IPS-20b (cell line): ENCODE results near the gene OCSTAMP.

ENCODE experiments used
- H3K27ac ChIP-seq: one replicate; pipeline ENCODE4 v1.5.1; 2013; ENCODE audit warnings: low read length
- H3K27me3 ChIP-seq: 2 replicates; pipeline ENCODE4 v1.6.1; 2013; ENCODE audit warnings: mild to moderate bottlenecking, low read length, inconsistent platforms; ENCODE audit not compliant: insufficient read depth
- H3K36me3 ChIP-seq: 2 replicates; pipeline ENCODE4 v1.6.1; 2013; ENCODE audit warnings: low read depth, mild to moderate bottlenecking, inconsistent platforms, low read length, moderate library complexity; ENCODE audit not compliant: insufficient read depth
- H3K4me1 ChIP-seq: 2 replicates; pipeline ENCODE4 v1.6.1; 2013; ENCODE audit warnings: mild to moderate bottlenecking, control low read depth, inconsistent platforms, low read length, moderate library complexity; ENCODE audit not compliant: insufficient read depth
- H3K4me3 ChIP-seq: 2 replicates; pipeline ENCODE4 v1.5.1; 2013; ENCODE audit warnings: mild to moderate bottlenecking, low read length, inconsistent platforms
- H3K9ac ChIP-seq: 2 replicates; pipeline ENCODE4 v1.6.1; 2013; ENCODE audit warnings: low read depth, mild to moderate bottlenecking, inconsistent platforms, low read length, moderate library complexity
- H3K9me3 ChIP-seq: 2 replicates; pipeline ENCODE4 v1.6.1; 2013; ENCODE audit warnings: mild to moderate bottlenecking, low read depth, low read length, inconsistent platforms; ENCODE audit not compliant: insufficient read depth

Gene OCSTAMP, protein sequence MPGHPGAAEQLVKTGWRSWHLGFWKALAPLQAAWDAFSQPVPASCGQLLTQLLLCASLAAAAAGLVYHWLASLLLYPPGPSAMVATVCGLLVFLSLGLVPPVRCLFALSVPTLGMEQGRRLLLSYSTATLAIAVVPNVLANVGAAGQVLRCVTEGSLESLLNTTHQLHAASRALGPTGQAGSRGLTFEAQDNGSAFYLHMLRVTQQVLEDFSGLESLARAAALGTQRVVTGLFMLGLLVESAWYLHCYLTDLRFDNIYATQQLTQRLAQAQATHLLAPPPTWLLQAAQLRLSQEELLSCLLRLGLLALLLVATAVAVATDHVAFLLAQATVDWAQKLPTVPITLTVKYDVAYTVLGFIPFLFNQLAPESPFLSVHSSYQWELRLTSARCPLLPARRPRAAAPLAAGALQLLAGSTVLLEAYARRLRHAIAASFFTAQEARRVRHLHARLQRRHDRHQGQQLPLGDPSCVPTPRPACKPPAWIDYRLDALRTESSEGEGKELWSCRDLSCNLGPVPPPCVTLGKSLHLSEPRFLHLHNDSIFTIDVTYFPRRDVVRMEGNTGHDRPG

DNA sequence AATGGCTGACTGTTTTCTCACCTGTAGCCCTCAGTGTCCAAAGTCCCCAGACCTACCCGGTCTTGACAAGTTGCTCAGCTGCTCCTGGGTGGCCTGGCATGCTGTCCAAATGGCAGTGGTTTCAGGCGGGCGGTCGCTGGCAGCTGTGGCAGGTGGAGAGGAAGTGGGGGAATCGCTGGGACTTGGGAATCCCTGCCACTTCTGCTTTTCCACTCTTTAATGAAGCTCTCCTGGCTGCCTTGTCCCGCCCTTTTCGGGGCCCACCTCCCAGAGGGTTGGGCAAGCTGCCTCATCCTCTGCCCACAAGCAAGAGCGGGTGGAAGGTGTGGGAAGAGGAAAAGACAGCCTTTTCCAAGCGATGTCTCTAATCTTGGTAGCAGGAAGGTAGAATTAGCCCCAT lies at the start of gene OCSTAMP:
OCSTAMP (minus strand) TSS at position 194 of the 400 bp plus-strand sequence; CDS start at position 100, 94 bp downstream.
- Histone ChIP-seq H3K9me3 (no peaks in the 10 kb centered on the region), H3K4me1 (peaks cover 24% of the 10 kb centered on the region; the same call in 1 of the 2 replicates), H3K27me3 (no peaks in the 10 kb centered on the region), H3K27ac (peak within 1 kb of the TSS; percentile 70), H3K36me3 (no peaks in the 10 kb centered on the region), H3K4me3 (no peak within 1 kb of the TSS), H3K9ac (peak within 1 kb of the TSS; percentile 75; the same call in 1 of the 2 replicates)

DNA sequence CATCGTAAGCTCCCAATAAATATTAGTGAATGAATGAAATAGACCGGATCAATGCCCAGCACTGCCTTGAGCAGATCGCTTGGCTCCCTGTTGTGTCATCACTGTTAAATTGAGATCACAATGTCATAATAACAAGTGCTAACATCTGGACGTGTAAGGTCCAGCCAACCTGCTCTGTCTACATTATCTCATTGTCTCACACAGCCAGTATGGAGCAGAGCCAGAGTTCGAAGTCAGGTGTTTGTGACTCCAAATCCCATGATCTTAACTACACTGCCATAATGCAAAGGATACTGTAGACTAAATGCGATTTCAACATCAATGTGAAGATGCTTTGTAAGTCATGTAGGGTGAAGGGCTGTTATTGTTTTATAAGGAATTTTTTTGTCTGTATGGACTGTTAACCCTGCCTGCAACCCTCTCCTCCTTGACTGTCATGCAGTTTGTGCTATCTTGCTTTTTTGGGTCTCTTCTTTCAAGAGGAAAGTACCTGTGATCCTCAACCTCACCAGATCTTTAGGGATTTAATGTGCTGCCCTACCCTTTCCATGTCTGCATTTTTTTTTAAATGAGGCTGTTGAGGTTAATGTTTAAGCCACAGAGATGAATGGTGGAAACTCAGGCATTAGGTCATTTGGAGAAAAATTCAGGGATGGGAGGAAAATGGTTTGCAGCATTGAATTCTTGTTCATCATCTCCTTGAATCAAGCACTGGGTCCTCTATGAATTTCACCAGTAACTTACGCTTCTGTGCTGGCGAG lies 49.0 kb upstream of the OCSTAMP start:
- peaks cover 13% of the 10 kb centered on the region; the same call in 1 of the 2 replicates for H3K4me1 ChIP-seq
- no peak overlapping the region for H3K9ac ChIP-seq
- no peaks in the 10 kb centered on the region for H3K36me3 ChIP-seq
- no peaks in the 10 kb centered on the region for H3K27me3 ChIP-seq
- H3K27ac ChIP-seq: no peak overlapping the region
- no peak overlapping the region for H3K4me3 ChIP-seq
- H3K9me3 ChIP-seq: no peaks in the 10 kb centered on the region

DNA sequence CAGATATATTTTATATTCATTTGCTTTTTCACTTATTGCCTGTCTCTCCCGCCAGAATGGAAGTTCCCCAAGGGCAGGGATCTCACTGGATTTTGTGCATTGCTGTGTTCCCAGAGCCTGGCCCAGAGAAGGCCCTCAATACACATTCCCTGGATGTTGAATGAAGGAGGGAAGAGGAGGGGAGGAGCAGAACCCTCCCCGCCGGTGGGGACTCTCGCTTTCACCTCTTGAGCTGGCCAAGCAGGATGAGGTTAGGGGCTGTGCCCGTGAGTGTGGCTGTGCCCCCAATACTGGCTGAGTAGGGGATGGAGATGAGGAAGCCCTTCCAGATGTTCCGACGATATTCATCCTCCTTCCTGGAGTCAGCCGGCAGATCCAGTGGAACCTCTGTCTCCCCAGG lies 45.5 kb upstream of the OCSTAMP start:
- Histone ChIP-seq H3K27ac (no peak overlapping the region), H3K9ac (no peak overlapping the region), H3K27me3 (no peaks in the 10 kb centered on the region), H3K36me3 (no peaks in the 10 kb centered on the region), H3K4me1 (peaks cover 14% of the 10 kb centered on the region; the same call in 1 of the 2 replicates), H3K4me3 (no peak overlapping the region), H3K9me3 (no peaks in the 10 kb centered on the region)

- Histone ChIP-seq H3K36me3 (no peaks in the 10 kb centered on the region), H3K27ac (no peak overlapping the region), H3K9me3 (no peaks in the 10 kb centered on the region), H3K9ac (peak overlapping the region; percentile 0; the same call in 1 of the 2 replicates), H3K4me3 (no peak overlapping the region), H3K27me3 (no peaks in the 10 kb centered on the region), H3K4me1 (peaks cover 14% of the 10 kb centered on the region; the same call in 1 of the 2 replicates)
These were observed 44.3 kb upstream of the OCSTAMP start for GRCh38 chr20:46594725-46595124.

DNA sequence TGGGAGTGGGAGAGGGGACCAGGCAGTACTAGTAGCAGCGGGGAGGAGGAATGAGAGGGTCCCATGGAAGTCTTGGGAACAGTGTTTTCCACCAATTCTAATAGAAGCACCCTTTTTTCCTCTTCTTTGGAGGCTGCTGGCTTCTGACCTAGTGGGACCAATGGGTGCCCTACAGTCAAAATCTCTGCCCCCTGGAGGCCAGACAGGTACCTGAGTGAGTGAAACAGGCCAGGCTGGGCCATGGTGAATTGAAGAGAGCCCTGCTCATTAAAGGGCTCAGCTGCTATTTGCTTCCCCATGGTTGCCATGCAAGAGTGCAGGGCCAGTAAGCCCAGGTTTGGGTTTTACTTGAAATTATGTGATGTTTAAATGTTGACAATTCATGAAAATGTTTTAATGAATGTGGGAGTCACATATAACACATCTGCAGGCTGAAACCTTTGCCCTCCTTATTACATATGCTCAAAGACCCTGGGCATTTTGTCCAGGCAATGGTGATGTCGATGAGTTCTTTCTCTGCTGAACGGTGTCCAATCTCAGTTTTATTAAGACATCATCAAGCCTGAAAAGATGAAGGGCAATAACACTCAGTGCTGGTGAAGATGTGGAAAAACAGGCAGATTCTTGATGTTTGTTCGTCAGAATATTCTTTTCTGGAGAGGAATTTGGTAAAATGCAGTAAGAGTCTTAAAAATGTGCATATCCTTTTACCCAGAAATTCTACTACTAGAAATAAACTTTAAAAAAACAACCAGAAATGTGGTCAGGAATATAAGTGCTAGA lies 42.3 kb upstream of the OCSTAMP start:
- H3K27ac ChIP-seq: no peak overlapping the region
- H3K9ac ChIP-seq: no peak overlapping the region
- H3K36me3 ChIP-seq: no peaks in the 10 kb centered on the region
- peaks cover 14% of the 10 kb centered on the region; the same call in 1 of the 2 replicates for H3K4me1 ChIP-seq
- H3K4me3 ChIP-seq: no peak overlapping the region
- H3K27me3 ChIP-seq: no peaks in the 10 kb centered on the region
- no peaks in the 10 kb centered on the region for H3K9me3 ChIP-seq

GRCh38 chr20:46590443-46590842 lies 40.0 kb upstream of the OCSTAMP start:
- Histone ChIP-seq H3K27ac (no peak overlapping the region), H3K9ac (no peak overlapping the region), H3K27me3 (no peaks in the 10 kb centered on the region), H3K36me3 (no peaks in the 10 kb centered on the region), H3K4me1 (peaks cover 12% of the 10 kb centered on the region; the same call in 1 of the 2 replicates), H3K9me3 (no peaks in the 10 kb centered on the region), H3K4me3 (no peak overlapping the region)

- Histone ChIP-seq H3K9me3 (no peaks in the 10 kb centered on the region), H3K27me3 (no peaks in the 10 kb centered on the region), H3K4me1 (peaks cover 11% of the 10 kb centered on the region; the same call in 1 of the 2 replicates), H3K9ac (no peak overlapping the region), H3K27ac (no peak overlapping the region), H3K36me3 (no peaks in the 10 kb centered on the region), H3K4me3 (no peak overlapping the region)
These were observed 38.4 kb upstream of the OCSTAMP start for GRCh38 chr20:46588532-46589511.

GRCh38 chr20:46587986-46588385 lies 37.5 kb upstream of the OCSTAMP start:
- H3K27me3 ChIP-seq: no peaks in the 10 kb centered on the region
- H3K9me3 ChIP-seq: no peaks in the 10 kb centered on the region
- H3K4me1 ChIP-seq: peaks cover 17% of the 10 kb centered on the region; the same call in 1 of the 2 replicates
- no peak overlapping the region for H3K4me3 ChIP-seq
- no peaks in the 10 kb centered on the region for H3K36me3 ChIP-seq
- H3K9ac ChIP-seq: no peak overlapping the region
- no peak overlapping the region for H3K27ac ChIP-seq

- no peak overlapping the region for H3K4me3 ChIP-seq
- H3K36me3 ChIP-seq: no peaks in the 10 kb centered on the region
- no peaks in the 10 kb centered on the region for H3K9me3 ChIP-seq
- H3K4me1 ChIP-seq: peaks cover 21% of the 10 kb centered on the region; the same call in 1 of the 2 replicates
- no peak overlapping the region for H3K9ac ChIP-seq
- H3K27ac ChIP-seq: no peak overlapping the region
- H3K27me3 ChIP-seq: no peaks in the 10 kb centered on the region
These were observed 36.3 kb upstream of the OCSTAMP start for GRCh38 chr20:46586724-46587123.

- no peaks in the 10 kb centered on the region for H3K27me3 ChIP-seq
- 0 out of 2 replicates have a peak overlapping the region, but pooled peaks have one; percentile 44 for H3K4me3 ChIP-seq
- H3K9ac ChIP-seq: no peak overlapping the region
- H3K27ac ChIP-seq: no peak overlapping the region
- no peaks in the 10 kb centered on the region for H3K36me3 ChIP-seq
- peaks cover 21% of the 10 kb centered on the region; the same call in 1 of the 2 replicates for H3K4me1 ChIP-seq
- H3K9me3 ChIP-seq: peaks cover 13% of the 10 kb centered on the region
These were observed 34.1 kb upstream of the OCSTAMP start for GRCh38 chr20:46584508-46584907.
